H1 (cell line): Measurements from ENCODE around the gene GABRR1. TPM values are rescaled to one million over a fixed set of nuclear protein-coding genes. Genes with fewer than 3 reads are reported as not detected.

ENCODE experiments used
- CTCF ChIA-PET: fragments of 300-600 bp; sonication (Branson Sonifier 250); formaldehyde crosslinking; loops from one replicate; lab custom pipeline; 2021; ENCODE audit not compliant: partially characterized antibody; lab: Charles Lee
- POLR2A ChIA-PET: fragments of 300-600 bp; sonication (Branson Sonifier 250); formaldehyde crosslinking; loops from one replicate; lab custom pipeline; 2021; ENCODE audit warnings: inconsistent platforms; ENCODE audit not compliant: partially characterized antibody; lab: Charles Lee
- DNase-seq, 2 experiments: peaks; one replicate each; pipeline versions ENCODE4 v3.0.0 to v3.0.0-alpha.2; 2010 to 2022; ENCODE audit warnings: low spot score in 2 of 2, low read depth in 1 of 2, mixed read lengths in 1 of 2
- FAIRE-seq: peaks from 2 replicates; lab custom pipeline; 2011; peaks lifted over from hg19 to GRCh38; lab: Jason Lieb, UNC
- H2AFZ ChIP-seq: 2 replicates; pipeline ENCODE4 v1.8.1; 2012; ENCODE audit warnings: low read length, inconsistent platforms
- H2AK5ac ChIP-seq: 2 replicates; pipeline ENCODE4 v1.6.1; 2013; ENCODE audit warnings: low read depth, low read length
- H2BK120ac ChIP-seq: replicated peaks from 2 replicates; pipeline ENCODE3; 2013; ENCODE audit warnings: low read depth, low read length, inconsistent platforms
- H2BK12ac ChIP-seq: 2 replicates; pipeline ENCODE4 v1.6.1; 2013; ENCODE audit warnings: low read depth, low read length
- H2BK15ac ChIP-seq: 2 replicates; pipeline ENCODE4 v1.6.1; 2013; ENCODE audit warnings: low read length
- H2BK20ac ChIP-seq: 2 replicates; pipeline ENCODE4 v1.6.1; 2013; ENCODE audit warnings: low read length
- H2BK5ac ChIP-seq: 2 replicates; pipeline ENCODE4 v1.6.1; 2013; ENCODE audit warnings: low read depth, low read length
- H3K14ac ChIP-seq: 2 replicates; pipeline ENCODE4 v1.6.1; 2013; ENCODE audit warnings: inconsistent platforms; ENCODE audit not compliant: insufficient read length
- H3K18ac ChIP-seq: 2 replicates; pipeline ENCODE4 v1.6.1; 2013; ENCODE audit warnings: low read length; ENCODE audit errors: extremely low read depth
- H3K23ac ChIP-seq: 2 replicates; pipeline ENCODE4 v1.6.1; 2013; ENCODE audit warnings: inconsistent platforms; ENCODE audit not compliant: insufficient read length
- H3K23me2 ChIP-seq: 2 replicates; pipeline ENCODE4 v1.6.1; 2013; ENCODE audit warnings: low read depth, low read length
- H3K27ac ChIP-seq: 2 replicates; pipeline ENCODE4 v1.6.1; 2011; ENCODE audit warnings: low read depth, low read length, inconsistent platforms
- H3K27me3 ChIP-seq, 4 experiments: replicated peaks in 1 of 4; 1 replicate in 1 of 4; 2 replicates in 3 of 4; pipeline versions ENCODE4 v1.6.1 to v1.8.1; 2011 to 2013; ENCODE audit warnings: low read length in 3 of 4, mild to moderate bottlenecking in 3 of 4, inconsistent platforms in 2 of 4, mixed read lengths in 2 of 4, moderate library complexity in 1 of 4; ENCODE audit not compliant: control insufficient read depth in 3 of 4, insufficient read depth in 3 of 4; ENCODE audit errors: extremely low read depth in 1 of 4
- H3K36me3 ChIP-seq, 4 experiments: 2 replicates each; pipeline versions ENCODE4 v1.6.1 to v1.8.1; 2011 to 2013; ENCODE audit warnings: mild to moderate bottlenecking in 4 of 4, low read length in 3 of 4, moderate library complexity in 2 of 4, control low read depth in 1 of 4, inconsistent platforms in 1 of 4; ENCODE audit not compliant: insufficient read depth in 4 of 4, control insufficient read depth in 2 of 4
- H3K4ac ChIP-seq: replicated peaks from 2 replicates; pipeline ENCODE3; 2013; ENCODE audit warnings: low read length, low read depth, mixed read lengths, inconsistent platforms; ENCODE audit not compliant: insufficient read length
- H3K4me1 ChIP-seq, 4 experiments: replicated peaks in 1 of 4; 1 replicate in 1 of 4; 2 replicates in 3 of 4; pipeline versions ENCODE4 v1.6.1 to v1.8.1; 2011 to 2013; ENCODE audit warnings: low read length in 3 of 4, inconsistent platforms in 2 of 4, mixed read lengths in 1 of 4; ENCODE audit not compliant: insufficient read depth in 4 of 4, control insufficient read depth in 3 of 4
- H3K4me2 ChIP-seq, 2 experiments: 2 replicates each; pipeline versions ENCODE4 v1.6.1 to v1.8.1; 2011 to 2013; ENCODE audit warnings: low read depth in 2 of 2, low read length in 2 of 2, control low read depth in 1 of 2, inconsistent platforms in 1 of 2, mild to moderate bottlenecking in 1 of 2; ENCODE audit not compliant: insufficient read depth in 1 of 2
- H3K4me3 ChIP-seq, 4 experiments: fragments of 200-600, 300-600 bp in 1 of 4; sonication (generic), shearing (Covaris generic), sonication (Bioruptor Twin) in 1 of 4; 2 replicates each; pipeline versions ENCODE4 v1.5.1 to v1.8.1; 2011 to 2016; ENCODE audit warnings: low read length in 4 of 4, low read depth in 3 of 4, control low read depth in 2 of 4, inconsistent platforms in 2 of 4, mild to moderate bottlenecking in 2 of 4, mixed read lengths in 1 of 4, moderate library complexity in 1 of 4; ENCODE audit not compliant: insufficient read depth in 2 of 4; ENCODE audit errors: extremely low read depth in 1 of 4
- H3K56ac ChIP-seq: replicated peaks from 2 replicates; pipeline ENCODE3; 2013; ENCODE audit warnings: low read depth, mild to moderate bottlenecking, mixed read lengths, low read length, inconsistent platforms; ENCODE audit not compliant: insufficient read length
- H3K79me1 ChIP-seq: 2 replicates; pipeline ENCODE4 v1.6.1; 2013; ENCODE audit warnings: low read depth, low read length, control low read depth
- H3K79me2 ChIP-seq, 2 experiments: 2 replicates each; pipeline versions ENCODE4 v1.6.1 to v1.8.1; 2012 to 2013; ENCODE audit warnings: low read length in 2 of 2, mild to moderate bottlenecking in 2 of 2, inconsistent platforms in 1 of 2; ENCODE audit not compliant: insufficient read depth in 2 of 2, control insufficient read depth in 1 of 2
- H3K9ac ChIP-seq, 4 experiments: replicated peaks in 1 of 4; 1 replicate in 1 of 4; 2 replicates in 3 of 4; pipeline versions ENCODE4 v1.6.1 to v1.8.1; 2011 to 2013; ENCODE audit warnings: low read depth in 3 of 4, low read length in 3 of 4, control low read depth in 2 of 4, mild to moderate bottlenecking in 2 of 4, moderate library complexity in 2 of 4, inconsistent platforms in 1 of 4; ENCODE audit errors: extremely low read depth in 1 of 4
- H3K9me3 ChIP-seq, 2 experiments: 2 replicates each; pipeline versions ENCODE4 v1.6.1 to v1.8.1; 2012 to 2013; ENCODE audit warnings: mild to moderate bottlenecking in 2 of 2, moderate library complexity in 2 of 2, control low read depth in 1 of 2, inconsistent platforms in 1 of 2, low read depth in 1 of 2, low read length in 1 of 2, mixed read lengths in 1 of 2; ENCODE audit not compliant: insufficient read depth in 2 of 2
- H4K20me1 ChIP-seq, 2 experiments: replicated peaks in 1 of 2; 2 replicates each; pipeline versions ENCODE3 to v1.8.1; 2011 to 2013; ENCODE audit warnings: inconsistent platforms in 2 of 2, low read length in 2 of 2, mild to moderate bottlenecking in 1 of 2; ENCODE audit not compliant: insufficient read depth in 2 of 2, control insufficient read depth in 1 of 2
- H4K5ac ChIP-seq: 2 replicates; pipeline ENCODE4 v1.6.1; 2013; ENCODE audit warnings: low read length, low read depth, mixed read lengths, inconsistent platforms; ENCODE audit not compliant: insufficient read length
- H4K8ac ChIP-seq: 2 replicates; pipeline ENCODE4 v1.8.0; 2013; ENCODE audit warnings: mild to moderate bottlenecking, moderate library complexity, low read length, inconsistent platforms; ENCODE audit not compliant: insufficient read depth; ENCODE audit errors: extremely low read depth
- H4K91ac ChIP-seq: replicated peaks from 2 replicates; pipeline ENCODE3; 2013; ENCODE audit warnings: low read length, mixed read lengths, inconsistent platforms; ENCODE audit not compliant: insufficient read length
- BCL11A ChIP-seq, 2 experiments: IDR thresholded peaks; one replicate each; pipeline ENCODE4 v1.6.1; 2011; ENCODE audit warnings: low read depth in 2 of 2, low read length in 2 of 2, mild to moderate bottlenecking in 2 of 2
- CBX5 ChIP-seq: fragments of 300-800, 300-1000 bp; sonication (generic); IDR thresholded peaks from 2 replicates; pipeline ENCODE4 v1.7.1; 2016; ENCODE audit warnings: antibody characterized with exemption, low read length, low read depth
- CTBP2 ChIP-seq: IDR thresholded peaks from 2 replicates; pipeline ENCODE4 v1.7.0; 2011; ENCODE audit warnings: borderline replicate concordance, mild to moderate bottlenecking, moderate library complexity, mixed read lengths, low read length; ENCODE audit not compliant: insufficient read depth, insufficient read length
- FOSL1 ChIP-seq: IDR thresholded peaks from 2 replicates; pipeline ENCODE4 v1.6.1; 2011; ENCODE audit warnings: mild to moderate bottlenecking, low read depth, low read length, moderate library complexity; ENCODE audit not compliant: insufficient read depth
- GTF2F1 ChIP-seq: IDR thresholded peaks from 2 replicates; pipeline ENCODE4 v1.6.1; 2012; ENCODE audit warnings: low read depth, low read length, improper control_type of control experiment, borderline replicate concordance
- POLR2A ChIP-seq, 2 experiments: IDR thresholded peaks; 1 replicate in 1 of 2; 2 replicates in 1 of 2; pipeline ENCODE4 v1.6.1; 2011; ENCODE audit warnings: low read depth in 2 of 2, low read length in 2 of 2, mild to moderate bottlenecking in 2 of 2; ENCODE audit errors: control extremely low read depth in 1 of 2
- RNF2 ChIP-seq: fragments of 200-900, 300-1000 bp; sonication (generic); IDR thresholded peaks from 2 replicates; pipeline ENCODE4 v1.7.1; 2016; ENCODE audit warnings: borderline replicate concordance, low read depth, mild to moderate bottlenecking, antibody characterized with exemption, low read length; ENCODE audit not compliant: poor library complexity, severe bottlenecking; ENCODE audit errors: missing control alignments
- SP4 ChIP-seq: IDR thresholded peaks from 2 replicates; pipeline ENCODE4 v1.6.1; 2012; ENCODE audit warnings: low read length, inconsistent platforms
- SRF ChIP-seq: IDR thresholded peaks from 2 replicates; pipeline ENCODE4 v1.6.1; 2011; ENCODE audit warnings: mild to moderate bottlenecking, low read depth, low read length, moderate library complexity
- TAF7 ChIP-seq: optimal IDR thresholded peaks from 2 replicates; pipeline ENCODE3; 2011; ENCODE audit warnings: low read depth, mild to moderate bottlenecking, inconsistent platforms, low read length, moderate library complexity, borderline replicate concordance
- WGBS, 2 experiments: shearing (Covaris generic) in 1 of 2; methylation state at CpG; one replicate each; pipeline versions ENCODE4 v1.1.6 to v1.1.7; 2013 to 2015; ENCODE audit warnings: low lambda C conversion rate in 2 of 2, mixed read lengths in 2 of 2, inconsistent platforms in 1 of 2, low coverage in 1 of 2, missing lambda C conversion rate in 1 of 2; ENCODE audit not compliant: insufficient replicate concordance in 2 of 2, insufficient coverage in 1 of 2, insufficient read length in 1 of 2; ENCODE audit errors: extremely low coverage in 1 of 2, missing lambda C conversion rate in 1 of 2; 5-methylcytosine and 5-hydroxymethylcytosine counted together
- polyA plus RNA-seq, 7 experiments: library from polyadenylated mRNA; depleted of rRNA in 3 of 7; stranded (reverse) in 5 of 7; unstranded in 2 of 7; fragments of >200 nt in 5 of 7; fragments of 200-250 nt in 2 of 7; gene quantifications; 1 replicate in 5 of 7; 2 replicates in 1 of 7; 4 replicates in 1 of 7; pipeline versions ENCODE4 v1.2.1 to v1.2.3, GENCODE V29; 2011 to 2013; ENCODE audit warnings: missing spikeins in 2 of 7, mixed read lengths in 2 of 7
- total RNA-seq: library from RNA; stranded (reverse); fragmentation: NEBNext Ultra II Directional; extraction: Animal tissue kit (Norgen Biotek cat#: 25700); gene quantifications from 2 replicates; pipeline ENCODE4 v1.2.1, GENCODE V29; 2021
- TF ChIP-seq, protein P1 (sequence below), 3 experiments: IDR thresholded peaks; 1 replicate in 2 of 3; 2 replicates in 1 of 3; pipeline versions ENCODE4 v1.5.1 to v1.6.1; 2011; ENCODE audit warnings: low read length in 3 of 3, mild to moderate bottlenecking in 3 of 3, inconsistent platforms in 2 of 3, low read depth in 1 of 3, moderate library complexity in 1 of 3; ENCODE audit not compliant: insufficient read depth in 1 of 3; ENCODE audit errors: control extremely low read depth in 1 of 3

Gene GABRR1
- total and polyA plus RNA-seq, 2 of the 8 experiments (the other 6 are each of a cell fraction or from before 2014, with no cell fraction given) = 0.60 to 0.63 TPM

- no peak overlapping the region for H2BK20ac ChIP-seq
- FAIRE-seq (no peak), DNase-seq (no peak)
- H3K23me2 ChIP-seq = no peaks in the 10 kb centered on the region
- H3K18ac ChIP-seq = no peak overlapping the region
- no peak overlapping the region for H3K56ac ChIP-seq
- H2BK15ac ChIP-seq = no peak overlapping the region
- H3K4me2 ChIP-seq = no peak overlapping the region
- peaks cover 0 to 2% (median 0%) of the 10 kb centered on the region in 4 experiments; a peak in 2 of 7 replicates for H3K4me1 ChIP-seq
- WGBS, 2 experiments = 83% methylated on average over 5 of the region's 7 CpGs; no CpG with 5 or more reads in 1 of the 2 experiments
- H2AFZ ChIP-seq = peak overlapping the region; percentile 93
- H3K79me1 ChIP-seq = no peaks in the 10 kb centered on the region
- peaks cover 0 to 15% of the 10 kb centered on the region in 2 experiments; a peak in 2 of 4 replicates for H3K9me3 ChIP-seq
- no peaks in the 10 kb centered on the region for H3K27me3 ChIP-seq
- no peaks in the 10 kb centered on the region for H4K20me1 ChIP-seq
- CTCF ChIA-PET = no interaction called here
- no peak overlapping the region for H4K5ac ChIP-seq
- no peak overlapping the region for H3K4ac ChIP-seq
- POLR2A ChIA-PET = no interaction called here
- no peak overlapping the region for H2AK5ac ChIP-seq
- no peak overlapping the region for H2BK12ac ChIP-seq
- no peak overlapping the region for H4K8ac ChIP-seq
- H4K91ac ChIP-seq = no peak overlapping the region
- H3K79me2 ChIP-seq = no peaks in the 10 kb centered on the region
- H2BK120ac ChIP-seq = no peak overlapping the region
- no peak overlapping the region for H3K4me3 ChIP-seq
- 0 out of 7 replicates have a peak overlapping the region, but pooled peaks of 1 of the 4 experiments have one; percentile 22 for H3K9ac ChIP-seq
- H3K23ac ChIP-seq = no peak overlapping the region
- no peak overlapping the region for H3K14ac ChIP-seq
- no peak overlapping the region for H3K27ac ChIP-seq
- H3K36me3 ChIP-seq = no peaks in the 10 kb centered on the region; a peak in 1 of 8 replicates
- no peak overlapping the region for H2BK5ac ChIP-seq
- TF ChIP-seq FOSL1 = no peak
- no peak for TF ChIP-seq GTF2F1
- TF ChIP-seq BCL11A (IDR thresholded peaks at IDR 0.05; ENCODE audit: low read depth in 2 of 2, low read length in 2 of 2) = no peak
- TF ChIP-seq CTBP2 = no peak
- no peak for TF ChIP-seq SP4
- no peak for TF ChIP-seq RNF2
- no peak for TF ChIP-seq POLR2A (IDR thresholded peaks at IDR 0.05; ENCODE audit: control extremely low read depth in 1 of 2, low read depth in 2 of 2, low read length in 2 of 2)
- no peak for TF ChIP-seq CBX5
- TF ChIP-seq, protein P1, sequence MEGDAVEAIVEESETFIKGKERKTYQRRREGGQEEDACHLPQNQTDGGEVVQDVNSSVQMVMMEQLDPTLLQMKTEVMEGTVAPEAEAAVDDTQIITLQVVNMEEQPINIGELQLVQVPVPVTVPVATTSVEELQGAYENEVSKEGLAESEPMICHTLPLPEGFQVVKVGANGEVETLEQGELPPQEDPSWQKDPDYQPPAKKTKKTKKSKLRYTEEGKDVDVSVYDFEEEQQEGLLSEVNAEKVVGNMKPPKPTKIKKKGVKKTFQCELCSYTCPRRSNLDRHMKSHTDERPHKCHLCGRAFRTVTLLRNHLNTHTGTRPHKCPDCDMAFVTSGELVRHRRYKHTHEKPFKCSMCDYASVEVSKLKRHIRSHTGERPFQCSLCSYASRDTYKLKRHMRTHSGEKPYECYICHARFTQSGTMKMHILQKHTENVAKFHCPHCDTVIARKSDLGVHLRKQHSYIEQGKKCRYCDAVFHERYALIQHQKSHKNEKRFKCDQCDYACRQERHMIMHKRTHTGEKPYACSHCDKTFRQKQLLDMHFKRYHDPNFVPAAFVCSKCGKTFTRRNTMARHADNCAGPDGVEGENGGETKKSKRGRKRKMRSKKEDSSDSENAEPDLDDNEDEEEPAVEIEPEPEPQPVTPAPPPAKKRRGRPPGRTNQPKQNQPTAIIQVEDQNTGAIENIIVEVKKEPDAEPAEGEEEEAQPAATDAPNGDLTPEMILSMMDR (IDR thresholded peaks at IDR 0.05; ENCODE audit: control extremely low read depth in 1 of 3, insufficient read depth in 1 of 3, low read depth in 1 of 3, low read length in 3 of 3) = no peak
- TF ChIP-seq SRF = no peak
- TF ChIP-seq TAF7 = no peak
Observed at GRCh38 chr6:89198235-89198634, 18.9 kb downstream of the GABRR1 start.
